HG03575 (cell line): Measurements from ENCODE around the gene FOXF1.

Experiments
- ATAC-seq: cut with Tn5 transposase; IDR thresholded peaks from one replicate; pipeline ENCODE4 v1.9.1; 2021; ENCODE audit not compliant: unreplicated experiment, insufficient number of reproducible peaks, low FRiP score; ENCODE audit errors: extremely low read depth

Gene FOXF1

GRCh38 chr16:86547286-86547685 is 37.0 kb downstream of the FOXF1 start:
- ATAC-seq: no peak

- no peak for ATAC-seq
These were observed 39.0 kb downstream of the FOXF1 start for GRCh38 chr16:86549076-86549892.

GRCh38 chr16:86549893-86550190 is 39.5 kb downstream of the FOXF1 start:
- ATAC-seq: no peak

- no peak for ATAC-seq
These were observed 40.0 kb downstream of the FOXF1 start for GRCh38 chr16:86550281-86550680.

GRCh38 chr16:86553356-86553755 is 43.0 kb downstream of the FOXF1 start:
- ATAC-seq: no peak

DNA sequence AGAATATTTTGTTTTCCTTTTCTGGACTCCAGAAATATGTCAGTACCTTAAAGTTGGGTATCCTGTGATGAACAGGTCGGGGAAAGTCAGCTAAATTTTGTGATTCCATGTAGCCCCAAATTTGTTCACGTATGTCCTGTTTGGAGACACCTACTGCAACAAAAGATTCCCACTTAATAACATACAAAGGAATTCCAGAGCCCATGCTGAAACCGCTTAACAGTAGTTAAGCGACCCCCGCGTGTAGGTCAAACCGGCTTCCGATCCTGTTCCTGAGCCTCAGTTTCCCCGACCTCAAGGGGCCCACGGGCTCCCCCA is 44.2 kb downstream of the FOXF1 start:
- no peak for ATAC-seq

DNA sequence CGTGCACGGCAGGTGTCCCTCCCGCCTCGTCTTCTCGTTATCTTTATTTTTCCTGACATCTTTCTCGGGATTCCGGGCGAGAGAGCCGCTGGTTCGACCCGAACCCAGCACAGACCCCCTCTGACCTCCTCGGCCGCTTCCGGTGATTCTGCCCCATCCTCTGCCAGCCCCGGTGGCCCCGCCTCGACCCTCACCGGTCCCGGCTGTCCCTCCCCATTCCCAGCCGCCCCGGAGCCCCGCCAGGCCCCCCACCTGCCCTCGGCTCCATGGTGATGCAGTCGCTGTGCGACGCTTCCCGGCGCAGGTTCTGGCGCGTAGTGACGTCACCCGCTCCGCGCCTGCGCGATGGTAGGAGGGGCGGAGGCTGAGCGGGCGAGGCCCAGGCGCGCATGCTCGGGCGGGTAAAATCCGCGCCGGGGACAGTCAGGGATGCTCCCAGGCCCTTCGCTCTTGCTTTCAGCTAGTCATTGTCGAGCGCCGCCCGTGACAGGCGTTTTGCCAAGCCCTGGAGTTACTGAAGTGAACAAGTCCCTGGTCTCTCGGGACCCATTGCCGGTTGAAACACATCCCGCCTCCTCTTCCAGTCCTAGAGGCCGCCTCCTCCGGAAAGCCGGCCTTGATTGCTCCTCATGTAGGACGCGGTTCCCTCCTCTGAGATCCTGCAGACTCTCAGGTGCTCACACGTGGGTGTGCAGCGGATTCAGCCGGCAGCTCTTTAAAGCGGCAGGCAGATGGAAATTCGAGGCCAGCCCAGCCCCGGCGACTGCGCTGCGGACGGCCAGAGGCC is 44.8 kb downstream of the FOXF1 start, which contains the start of gene MTHFSD:
TSS of gene MTHFSD (minus strand) at position 319 of the 787 bp plus-strand sequence. CDS start at position 268, 51 bp downstream.
- ATAC-seq: no peak

- ATAC-seq: no peak
These were observed 45.4 kb downstream of the FOXF1 start for GRCh38 chr16:86555704-86556075.

DNA sequence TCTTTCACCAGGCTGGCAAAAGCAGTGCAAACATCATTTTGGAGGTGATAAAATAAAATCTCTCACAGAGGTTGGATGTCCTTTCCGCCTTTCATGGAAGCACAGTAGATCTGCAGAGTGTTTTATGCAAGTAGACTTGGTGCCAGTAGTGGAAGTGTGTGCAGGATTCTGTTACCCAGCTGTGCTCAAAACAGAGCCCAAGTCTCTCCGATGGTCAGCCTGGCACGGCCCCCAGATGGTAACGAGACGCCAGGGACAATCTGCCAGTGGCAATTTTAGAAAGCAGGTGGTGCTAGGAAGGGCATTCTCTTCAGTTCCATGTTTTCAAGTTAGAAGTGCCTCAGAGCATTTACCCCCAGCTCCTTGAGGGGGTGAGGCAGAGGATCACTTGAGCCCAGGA is 46.2 kb downstream of the FOXF1 start:
- ATAC-seq: no peak

DNA sequence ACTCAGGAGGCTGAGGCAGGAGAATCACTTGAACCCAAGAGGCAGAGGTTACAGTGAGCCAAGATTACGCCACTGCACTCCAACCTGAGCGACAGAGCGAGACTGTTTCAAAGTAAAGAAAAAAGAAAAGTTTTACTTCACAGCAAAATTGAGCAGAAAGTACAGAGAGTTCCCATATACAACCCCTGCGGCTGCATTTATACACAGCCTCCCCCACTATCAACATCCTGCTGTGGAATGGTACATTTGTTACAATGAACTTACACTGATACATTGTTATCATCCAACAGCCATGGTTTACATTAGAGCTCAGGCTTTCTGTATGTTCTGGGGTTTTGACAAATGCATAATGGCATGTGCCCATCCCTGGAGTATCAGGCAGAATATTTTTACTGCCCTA is 47.3 kb downstream of the FOXF1 start:
- no peak for ATAC-seq

DNA sequence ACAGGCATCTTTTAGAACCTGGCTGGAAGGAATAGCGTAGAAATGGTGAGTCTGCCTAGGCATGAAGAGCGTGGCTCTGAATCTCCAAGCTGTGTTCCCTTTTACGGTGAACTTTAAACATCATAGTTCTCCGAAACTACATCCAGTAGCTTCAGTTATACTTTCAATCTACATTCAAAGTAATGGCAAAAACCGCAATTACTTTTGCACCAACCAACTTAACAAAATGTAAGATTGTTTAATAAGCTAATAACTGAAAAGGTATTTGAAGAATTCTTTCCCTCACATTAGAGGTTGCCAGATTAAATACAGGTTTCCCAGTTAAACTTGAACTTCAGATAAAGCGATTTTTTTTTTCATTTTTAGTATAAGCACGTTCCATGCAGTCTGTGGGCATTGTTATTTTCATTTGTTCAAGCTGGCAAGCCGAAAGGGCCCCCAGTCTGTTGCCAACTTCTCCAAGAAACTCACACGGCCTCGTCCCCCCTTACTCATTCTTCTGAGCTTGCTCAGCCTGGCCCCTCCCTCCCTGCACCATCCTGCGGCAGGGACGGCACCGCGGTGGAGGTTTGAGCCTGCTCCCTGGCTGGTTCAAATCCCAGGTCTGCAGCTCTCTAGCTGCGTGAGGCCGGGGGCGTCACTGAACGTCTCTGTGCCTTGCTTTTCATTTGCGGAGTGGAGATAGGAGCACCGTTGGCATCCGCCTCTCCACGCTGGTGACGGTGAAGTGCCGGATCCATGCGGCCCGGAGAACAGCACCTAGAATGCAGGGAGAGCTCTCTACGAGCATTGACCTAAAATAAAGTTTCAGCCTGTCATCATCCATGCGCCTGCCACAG is 48.2 kb downstream of the FOXF1 start:
- ATAC-seq: no peak

DNA sequence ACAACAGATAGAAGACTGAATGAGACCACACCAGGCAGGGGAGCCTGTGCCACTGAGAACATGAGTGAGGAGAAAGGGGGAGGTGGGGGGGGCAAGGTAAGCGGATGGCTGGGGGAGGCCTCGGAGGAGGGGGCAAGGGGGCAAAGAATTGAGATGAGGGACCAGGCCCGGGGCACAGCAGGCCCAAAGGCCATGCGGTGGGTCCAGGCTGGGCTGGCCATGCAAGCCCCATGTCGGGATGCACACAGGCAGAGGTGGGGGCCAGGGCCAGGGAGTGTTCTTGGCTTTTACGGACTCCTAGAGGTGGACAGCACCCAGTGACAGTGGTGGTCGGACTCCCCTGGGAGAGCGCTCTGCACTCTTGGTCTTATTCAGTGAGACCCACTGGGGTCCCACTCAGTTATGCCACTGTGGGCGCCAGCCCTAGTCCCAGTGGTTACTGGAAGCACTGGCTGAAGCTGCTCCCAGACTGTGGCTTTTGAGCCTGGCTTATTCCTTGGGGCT is 49.5 kb downstream of the FOXF1 start:
- ATAC-seq: no peak

GRCh38 chr16:86562356-86562755 is 52.0 kb downstream of the FOXF1 start:
- ATAC-seq: no peak

DNA sequence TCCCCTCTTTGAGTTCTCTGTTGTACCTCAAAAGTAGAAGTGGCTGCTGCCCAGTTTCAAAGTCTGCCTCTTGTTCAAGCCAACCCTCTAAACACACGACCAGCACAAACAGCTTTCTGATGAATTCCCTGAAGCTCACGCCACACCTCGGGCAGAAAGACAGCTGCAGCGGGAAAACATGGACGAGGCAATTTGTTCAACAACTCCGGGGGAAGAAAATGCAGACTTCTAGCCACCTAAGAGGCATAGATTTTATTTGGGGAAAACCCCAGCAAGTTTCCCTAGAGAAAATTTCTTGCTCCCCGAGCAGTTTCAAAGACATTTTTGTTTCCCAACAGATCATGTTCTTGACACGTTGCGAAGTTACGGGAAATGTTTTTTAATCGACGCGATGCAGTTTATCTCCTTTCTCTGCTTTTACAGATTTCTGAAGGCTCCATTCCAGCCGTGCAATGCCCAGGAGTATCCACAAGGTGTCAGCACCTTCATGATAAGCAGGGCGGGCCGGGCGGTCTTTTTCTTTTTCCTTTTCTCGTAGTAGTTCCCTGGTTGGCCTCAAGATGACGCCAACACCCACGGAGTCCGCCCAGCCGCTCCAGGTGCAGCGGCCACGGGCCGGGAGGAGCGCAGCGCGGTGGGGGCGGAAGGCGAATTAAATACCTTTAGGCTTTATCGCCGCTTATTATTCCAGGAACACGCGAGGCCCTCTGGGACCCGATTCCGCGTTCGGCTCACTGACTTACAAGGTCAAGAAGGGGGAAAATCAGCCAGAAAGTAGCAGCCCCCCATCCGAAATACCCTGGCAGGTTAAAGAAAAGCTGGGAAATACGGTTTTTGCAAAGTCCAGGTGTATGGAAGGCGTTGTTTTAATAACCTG is 53.4 kb downstream of the FOXF1 start:
- ATAC-seq: no peak
